Mesenchymal stem cell (in vitro differentiated cells and primary cell): Measurements from ENCODE around the gene C9orf43.

Experiments
- DNase-seq: peaks from one replicate; pipeline ENCODE4 v3.0.0-alpha.2; 2013
- H2AFZ ChIP-seq: one replicate; pipeline ENCODE4 v1.6.1; 2013; ENCODE audit warnings: low read depth, mild to moderate bottlenecking, control low read depth, inconsistent platforms, low read length, moderate library complexity
- H2AK5ac ChIP-seq: 2 replicates; pipeline ENCODE4 v1.6.1; 2013; ENCODE audit warnings: low read length, moderate library complexity, mild to moderate bottlenecking, inconsistent platforms; ENCODE audit not compliant: severe bottlenecking
- H2BK120ac ChIP-seq: one replicate; pipeline ENCODE4 v1.6.1; 2013; ENCODE audit warnings: low read depth, mild to moderate bottlenecking, inconsistent platforms, low read length, moderate library complexity
- H2BK12ac ChIP-seq, 2 experiments: one replicate each; pipeline ENCODE4 v1.6.1; 2013; ENCODE audit warnings: inconsistent platforms in 2 of 2, low read length in 2 of 2, mild to moderate bottlenecking in 2 of 2, moderate library complexity in 2 of 2, control low read depth in 1 of 2
- H2BK15ac ChIP-seq: one replicate; pipeline ENCODE4 v1.6.1; 2013; ENCODE audit warnings: mild to moderate bottlenecking, low read depth, inconsistent platforms; ENCODE audit not compliant: poor library complexity, severe bottlenecking
- H2BK5ac ChIP-seq: 2 replicates; pipeline ENCODE4 v1.6.1; 2013; ENCODE audit warnings: low read depth, mild to moderate bottlenecking, low read length, control low read depth, inconsistent platforms; ENCODE audit not compliant: poor library complexity, severe bottlenecking
- H3K14ac ChIP-seq, 2 experiments: one replicate each; pipeline ENCODE4 v1.6.1; 2013; ENCODE audit warnings: inconsistent platforms in 2 of 2, low read length in 2 of 2, control low read depth in 1 of 2, mild to moderate bottlenecking in 1 of 2, moderate library complexity in 1 of 2
- H3K18ac ChIP-seq, 2 experiments: one replicate each; pipeline ENCODE4 v1.6.1; 2013; ENCODE audit warnings: inconsistent platforms in 2 of 2, low read length in 2 of 2, control low read depth in 1 of 2, low read depth in 1 of 2, mild to moderate bottlenecking in 1 of 2
- H3K23ac ChIP-seq, 2 experiments: one replicate each; pipeline ENCODE4 v1.6.1; 2013; ENCODE audit warnings: inconsistent platforms in 2 of 2, low read length in 2 of 2, mild to moderate bottlenecking in 2 of 2, moderate library complexity in 2 of 2, control low read depth in 1 of 2
- H3K27ac ChIP-seq: 2 replicates; pipeline ENCODE4 v1.5.1; 2013; ENCODE audit warnings: mild to moderate bottlenecking, moderate library complexity, low read length, control low read depth, inconsistent platforms; ENCODE audit not compliant: poor library complexity, severe bottlenecking
- H3K27me3 ChIP-seq, 2 experiments: 2 replicates each; pipeline versions ENCODE4 v1.6.1 to v1.7.0; 2013; ENCODE audit warnings: low read length in 2 of 2, mild to moderate bottlenecking in 2 of 2, moderate library complexity in 2 of 2, control low read depth in 1 of 2, inconsistent platforms in 1 of 2; ENCODE audit not compliant: control insufficient read depth in 1 of 2, insufficient read depth in 1 of 2
- H3K36me3 ChIP-seq, 2 experiments: 2 replicates each; pipeline versions ENCODE4 v1.6.1 to v1.7.0; 2013; ENCODE audit warnings: low read length in 2 of 2, control low read depth in 1 of 2, inconsistent platforms in 1 of 2, low read depth in 1 of 2, mild to moderate bottlenecking in 1 of 2; ENCODE audit not compliant: insufficient read depth in 2 of 2, control insufficient read depth in 1 of 2
- H3K4ac ChIP-seq, 2 experiments: one replicate each; pipeline ENCODE4 v1.6.1; 2013; ENCODE audit warnings: inconsistent platforms in 2 of 2, low read length in 2 of 2, mild to moderate bottlenecking in 2 of 2, moderate library complexity in 2 of 2, control low read depth in 1 of 2, low read depth in 1 of 2
- H3K4me1 ChIP-seq: 2 replicates; pipeline ENCODE4 v1.6.1; 2013; ENCODE audit warnings: low read depth, low read length, control low read depth; ENCODE audit not compliant: control insufficient read depth, insufficient read depth
- H3K4me2 ChIP-seq: 2 replicates; pipeline ENCODE4 v1.6.1; 2013; ENCODE audit warnings: low read length, mild to moderate bottlenecking, inconsistent platforms; ENCODE audit not compliant: poor library complexity, severe bottlenecking
- H3K4me3 ChIP-seq, 2 experiments: 2 replicates each; pipeline versions ENCODE4 v1.5.1 to v1.7.0; 2013; ENCODE audit warnings: low read length in 2 of 2, mild to moderate bottlenecking in 2 of 2, control low read depth in 1 of 2, low read depth in 1 of 2; ENCODE audit not compliant: insufficient read depth in 1 of 2
- H3K79me1 ChIP-seq: replicated peaks from 2 replicates; pipeline ENCODE4 v1.6.1; 2013; ENCODE audit warnings: mild to moderate bottlenecking, control low read depth, low read length, inconsistent platforms; ENCODE audit not compliant: poor library complexity, severe bottlenecking
- H3K9ac ChIP-seq: 2 replicates; pipeline ENCODE4 v1.7.0; 2013; ENCODE audit warnings: mild to moderate bottlenecking, low read length, moderate library complexity
- H3K9me3 ChIP-seq: 2 replicates; pipeline ENCODE4 v1.7.0; 2013; ENCODE audit warnings: mild to moderate bottlenecking, low read length; ENCODE audit not compliant: control insufficient read depth
- H4K8ac ChIP-seq: one replicate; pipeline ENCODE4 v1.6.1; 2013; ENCODE audit warnings: inconsistent platforms, mild to moderate bottlenecking, low read length, moderate library complexity
- H4K91ac ChIP-seq: one replicate; pipeline ENCODE4 v1.6.1; 2013; ENCODE audit warnings: mild to moderate bottlenecking, low read length, inconsistent platforms
- WGBS: methylation state at CpG from one replicate; pipeline ENCODE4 v1.1.7; 2013; ENCODE audit warnings: mixed read lengths; 5-methylcytosine and 5-hydroxymethylcytosine counted together

The C9orf43 gene

GRCh38 chr9:113409481-113409880 is 1.1 kb upstream of the C9orf43 start:
- Histone ChIP-seq H3K4me1 (peaks cover 7% of the 10 kb centered on the region), H4K8ac (no peak overlapping the region), H3K4ac (no peak overlapping the region), H3K18ac (no peak overlapping the region), H4K91ac (no peak overlapping the region), H3K27me3 (no peaks in the 10 kb centered on the region), H2BK5ac (no peak overlapping the region), H3K9me3 (no peaks in the 10 kb centered on the region), H2BK120ac (no peak overlapping the region), H3K14ac (no peak overlapping the region), H2BK12ac (no peak overlapping the region), H2AK5ac (no peak overlapping the region), H3K9ac (peak overlapping the region; percentile 99), H3K79me1 (peaks cover 12% of the 10 kb centered on the region), H2BK15ac (no peak overlapping the region), H2AFZ (peak overlapping the region; percentile 49), H3K27ac (peak overlapping the region; percentile 100), H3K4me3 (peak overlapping the region; percentile 69 to 98), H3K4me2 (peak overlapping the region; percentile 87), H3K36me3 (peaks cover 11 to 20% of the 10 kb centered on the region in 2 experiments), H3K23ac (no peak overlapping the region)
- DNase-seq, result no peak
- 65% methylated on average over 10 of the region's 10 CpGs for WGBS

GRCh38 chr9:113409883-113410206 is 702 bp upstream of the C9orf43 start:
- WGBS, result 0% methylated on average over 20 of the region's 20 CpGs

GRCh38 chr9:113416149-113416721 is 5.7 kb downstream of the C9orf43 start:
- Histone ChIP-seq H3K79me1 (no peaks in the 10 kb centered on the region), H3K9me3 (no peaks in the 10 kb centered on the region), H2AK5ac (no peak overlapping the region), H2BK12ac (no peak overlapping the region), H3K4me3 (no peak overlapping the region), H3K4me2 (no peak overlapping the region), H3K36me3 (no peaks in the 10 kb centered on the region), H2AFZ (no peak overlapping the region), H2BK15ac (no peak overlapping the region), H4K91ac (no peak overlapping the region), H3K27me3 (no peaks in the 10 kb centered on the region), H3K18ac (no peak overlapping the region), H4K8ac (peak overlapping the region; percentile 89), H2BK5ac (no peak overlapping the region), H3K4ac (no peak overlapping the region), H3K23ac (no peak overlapping the region), H3K9ac (no peak overlapping the region), H2BK120ac (no peak overlapping the region), H3K4me1 (peaks cover 3% of the 10 kb centered on the region), H3K27ac (no peak overlapping the region), H3K14ac (no peak overlapping the region)
- 83% methylated on average over 3 of the region's 3 CpGs for WGBS
- DNase-seq, result no peak

More at GRCh38 chr9:113409883-113410206, 702 bp upstream of the C9orf43 start:
- Histone ChIP-seq H3K27ac (peak overlapping the region; percentile 100), H4K8ac (peak overlapping the region; percentile 63), H3K27me3 (no peaks in the 10 kb centered on the region), H3K9me3 (no peaks in the 10 kb centered on the region), H3K23ac (no peak overlapping the region), H3K9ac (peak overlapping the region; percentile 99), H3K4me1 (peaks cover 7% of the 10 kb centered on the region), H4K91ac (peak overlapping the region; percentile 91), H2BK120ac (no peak overlapping the region), H3K36me3 (peaks cover 11 to 20% of the 10 kb centered on the region in 2 experiments), H2AK5ac (no peak overlapping the region), H2BK15ac (no peak overlapping the region), H2BK5ac (no peak overlapping the region), H2AFZ (peak overlapping the region; percentile 49), H3K18ac (peak overlapping the region; percentile 34 to 99), H3K4me3 (peak overlapping the region; percentile 69 to 98), H3K4me2 (peak overlapping the region; percentile 87), H3K79me1 (peaks cover 12% of the 10 kb centered on the region), H3K4ac (peak overlapping the region; percentile 12 to 55), H3K14ac (no peak overlapping the region), H2BK12ac (no peak overlapping the region)
- no peak for DNase-seq

- Histone ChIP-seq H4K8ac (peak overlapping the region; percentile 7), H2BK12ac (no peak overlapping the region), H3K4me2 (no peak overlapping the region), H3K36me3 (no peaks in the 10 kb centered on the region), H3K27me3 (no peaks in the 10 kb centered on the region), H3K4ac (peak overlapping the region in 1 of 2 experiments; percentile 27), H3K79me1 (no peaks in the 10 kb centered on the region), H3K27ac (no peak overlapping the region), H3K4me1 (no peaks in the 10 kb centered on the region), H2AFZ (no peak overlapping the region), H3K9me3 (no peaks in the 10 kb centered on the region), H2AK5ac (no peak overlapping the region), H2BK120ac (no peak overlapping the region), H3K9ac (no peak overlapping the region), H3K18ac (no peak overlapping the region), H2BK5ac (no peak overlapping the region), H3K4me3 (no peak overlapping the region), H2BK15ac (no peak overlapping the region), H3K14ac (no peak overlapping the region), H3K23ac (no peak overlapping the region), H4K91ac (peak overlapping the region; percentile 72)
- DNase-seq, result peak; percentile 33
- WGBS, result 66% methylated on average over 3 of the region's 4 CpGs
These were observed 6.8 kb downstream of the C9orf43 start for GRCh38 chr9:113417370-113417769.
